Measurements from ENCODE around the gene TAS2R60. TPM values are rescaled to one million over a fixed set of nuclear protein-coding genes. Genes with fewer than 3 reads are reported as not detected.
A peak's percentile ranks its signal among the peaks of the same experiment; 100 is the strongest.

The TAS2R60 gene
- total and polyA plus RNA-seq, 2 of the 4 experiments (the other 2 are of a cell fraction): not detected

DNA sequence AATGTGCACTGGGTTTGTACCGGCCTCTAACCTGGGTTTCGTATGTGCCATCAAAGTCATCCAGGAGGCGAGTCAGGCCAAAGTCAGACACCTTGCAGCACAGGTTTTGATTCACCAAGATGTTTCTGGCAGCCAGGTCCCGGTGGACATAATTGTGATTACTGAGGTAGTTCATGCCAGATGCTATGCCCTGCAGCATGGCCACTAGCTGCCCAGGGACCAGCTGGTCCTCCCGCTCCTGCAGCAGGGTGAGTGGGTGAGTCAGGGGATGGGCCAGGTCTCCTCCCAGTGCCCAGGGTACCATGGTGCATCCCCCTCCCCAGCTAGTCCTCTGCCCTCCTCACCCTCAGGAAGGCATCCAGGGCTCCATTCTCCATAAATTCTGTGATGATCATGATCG lies 48.5 kb upstream of the TAS2R60 start:
- no peak overlapping the region for H3K9ac ChIP-seq (ENCODE audit: low read depth, low read length)
- no peak overlapping the region for H2AK9ac ChIP-seq (replicated peaks; ENCODE audit: low read depth, low read length, poor library complexity)
- H3K14ac ChIP-seq (replicated peaks; ENCODE audit: low read depth, low read length): no peak overlapping the region
- peak overlapping the region; percentile 38 for H2AFZ ChIP-seq (replicated peaks; ENCODE audit: low read length, poor library complexity)
- intact Hi-C loops (cut with micrococcal nuclease) (loop anchor here (5.0 kb wide), 1 partner anchor 98 kb away; no protein-coding TSS in a partner anchor), in situ Hi-C loops (cut with MboI; ENCODE audit: low sequenced_read_pairs) (no loop called here), dilution Hi-C loops (cut with HindIII; ENCODE audit: low sequenced_read_pairs, unreplicated experiment) (no loop called here)
- no peak overlapping the region for H2BK5ac ChIP-seq (ENCODE audit: low read depth, low read length, poor library complexity, severe bottlenecking)
- H2BK120ac ChIP-seq (ENCODE audit: low read depth, low read length): no peak overlapping the region
- ChIA-PET POLR2A (ENCODE audit: unreplicated experiment) (no interaction called here), CTCF (no interaction called here)
- ATAC-seq (ENCODE audit: low read depth) (no peak), DNase-seq (no peak)
- no peak overlapping the region for H4K8ac ChIP-seq (ENCODE audit: low read depth in 2 of 2, low read length in 2 of 2)
- 90% methylated on average over 4 of the region's 6 CpGs; no CpG with 5 or more reads in 1 of the 2 experiments for WGBS, 2 experiments (ENCODE audit: extremely low coverage in 2 of 2, insufficient read length in 1 of 2)
- no peak overlapping the region for H3K4me2 ChIP-seq (ENCODE audit: low read depth, low read length)
- peaks cover 3% of the 10 kb centered on the region; the same call in 1 of the 2 replicates for H3K27me3 ChIP-seq (ENCODE audit: control insufficient read depth, insufficient read depth, low read length)
- H3K27ac ChIP-seq (ENCODE audit: insufficient read depth, low read length): no peak overlapping the region
- H3K9me3 ChIP-seq (ENCODE audit: control insufficient read depth, insufficient read depth, low read length): no peaks in the 10 kb centered on the region
- H4K5ac ChIP-seq (ENCODE audit: low read depth, low read length): no peak overlapping the region
- BruUV-seq (replicated peaks): no TSS peak
- peaks cover 26% of the 10 kb centered on the region for H3K9me1 ChIP-seq (ENCODE audit: insufficient read depth, low read length)
- H4K20me1 ChIP-seq (ENCODE audit: insufficient read depth, low read length): peaks cover 44% of the 10 kb centered on the region
- peaks cover 31% of the 10 kb centered on the region for H3K36me3 ChIP-seq (ENCODE audit: control insufficient read depth, insufficient read depth, low read length)
- no peak overlapping the region for H3K18ac ChIP-seq (ENCODE audit: low read depth, low read length)
- no peak overlapping the region for H4K91ac ChIP-seq (ENCODE audit: insufficient read depth, low read depth, low read length)
- no peak overlapping the region for H2AK5ac ChIP-seq (ENCODE audit: low read depth, low read length)
- H2BK15ac ChIP-seq (ENCODE audit: low read depth, low read length): no peak overlapping the region
- no peak overlapping the region for H3K4me3 ChIP-seq (ENCODE audit: insufficient read depth, low read depth, low read length)
- no peak overlapping the region for H3K4ac ChIP-seq (ENCODE audit: low read depth, low read length)
- H3K56ac ChIP-seq (ENCODE audit: extremely low read depth, insufficient read depth, low read length): no peak overlapping the region
- TF ChIP-seq, protein P1, sequence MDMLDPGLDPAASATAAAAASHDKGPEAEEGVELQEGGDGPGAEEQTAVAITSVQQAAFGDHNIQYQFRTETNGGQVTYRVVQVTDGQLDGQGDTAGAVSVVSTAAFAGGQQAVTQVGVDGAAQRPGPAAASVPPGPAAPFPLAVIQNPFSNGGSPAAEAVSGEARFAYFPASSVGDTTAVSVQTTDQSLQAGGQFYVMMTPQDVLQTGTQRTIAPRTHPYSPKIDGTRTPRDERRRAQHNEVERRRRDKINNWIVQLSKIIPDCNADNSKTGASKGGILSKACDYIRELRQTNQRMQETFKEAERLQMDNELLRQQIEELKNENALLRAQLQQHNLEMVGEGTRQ (IDR thresholded peaks at IDR 0.05; ENCODE audit: low read depth, low read length): no peak
- TF ChIP-seq FOS (IDR thresholded peaks at IDR 0.05; ENCODE audit: low read depth, low read length): no peak
- H2BK20ac ChIP-seq (ENCODE audit: low read depth, low read length): no peak overlapping the region
- no peak overlapping the region for H3K23ac ChIP-seq (ENCODE audit: low read depth, low read length)
- peaks cover 8 to 28% of the 10 kb centered on the region in 2 experiments; a peak in 3 of 4 replicates for H3K79me1 ChIP-seq (ENCODE audit: low read depth in 1 of 2, low read length in 2 of 2)
- H3K4me1 ChIP-seq (ENCODE audit: control insufficient read depth, insufficient read depth, low read length): peaks cover 32% of the 10 kb centered on the region

All from IMR-90 (cell line).